CD8-positive, alpha-beta memory T cell (primary cell): ENCODE data around the gene KLHDC2. TPM values are rescaled to one million over a fixed set of nuclear protein-coding genes. Genes with fewer than 3 reads are reported as not detected.

Experiments
- CTCF ChIA-PET: fragments of 350-600 bp; sonication (Branson Sonifier 250); formaldehyde crosslinking; loops from one replicate; lab custom pipeline; 2021; ENCODE audit warnings: antibody characterized with exemption; lab: Charles Lee
- POLR2A ChIA-PET: fragments of 350-600 bp; sonication (Branson Sonifier 250); formaldehyde crosslinking; loops from one replicate; lab custom pipeline; 2021; ENCODE audit warnings: antibody characterized with exemption; lab: Charles Lee
- DNase-seq, 5 donors: peaks; one replicate each; pipeline versions ENCODE4 v3.0.0 to v3.0.0-alpha.2; 2020 to 2022; ENCODE audit warnings: mixed read lengths in 1 of 5
- H3K27ac ChIP-seq: one replicate; pipeline ENCODE4 v1.7.0; 2013; ENCODE audit warnings: low read depth, mild to moderate bottlenecking, low read length, moderate library complexity
- H3K27me3 ChIP-seq: 2 replicates; pipeline ENCODE4 v1.7.0; 2013; ENCODE audit warnings: low read length, mild to moderate bottlenecking; ENCODE audit not compliant: insufficient read depth, poor library complexity, severe bottlenecking
- H3K36me3 ChIP-seq: 2 replicates; pipeline ENCODE4 v1.7.0; 2013; ENCODE audit warnings: mild to moderate bottlenecking, low read length, moderate library complexity; ENCODE audit not compliant: insufficient read depth
- H3K4me1 ChIP-seq: 2 replicates; pipeline ENCODE4 v1.7.0; 2013; ENCODE audit warnings: mild to moderate bottlenecking, low read length, moderate library complexity; ENCODE audit not compliant: insufficient read depth
- H3K4me3 ChIP-seq: 2 replicates; pipeline ENCODE4 v1.7.0; 2013; ENCODE audit warnings: mild to moderate bottlenecking, low read length
- H3K9me3 ChIP-seq: 2 replicates; pipeline ENCODE4 v1.7.0; 2013; ENCODE audit warnings: mild to moderate bottlenecking, low read length
- H3K27ac Mint-ChIP-seq, 8 donors: one replicate each; pipeline ENCODE4 v1.8.0; 2020 to 2021; ENCODE audit warnings: mixed read lengths in 8 of 8, mild to moderate bottlenecking in 6 of 8, inconsistent platforms in 3 of 8, moderate library complexity in 3 of 8
- H3K27me3 Mint-ChIP-seq, 2 donors: one replicate each; pipeline ENCODE4 v1.8.0; 2020 to 2021; ENCODE audit warnings: mixed read lengths in 2 of 2, mild to moderate bottlenecking in 1 of 2, moderate library complexity in 1 of 2
- H3K36me3 Mint-ChIP-seq, 3 donors: one replicate each; pipeline ENCODE4 v1.8.0; 2020 to 2021; ENCODE audit warnings: mixed read lengths in 3 of 3, inconsistent platforms in 1 of 3, mild to moderate bottlenecking in 1 of 3
- H3K4me1 Mint-ChIP-seq, 3 donors: one replicate each; pipeline ENCODE4 v1.8.0; 2020 to 2021; ENCODE audit warnings: mixed read lengths in 3 of 3, inconsistent platforms in 1 of 3, mild to moderate bottlenecking in 1 of 3
- H3K4me3 Mint-ChIP-seq, 7 donors: one replicate each; pipeline ENCODE4 v1.8.0; 2020 to 2021; ENCODE audit warnings: mixed read lengths in 7 of 7, mild to moderate bottlenecking in 6 of 7, moderate library complexity in 4 of 7, inconsistent platforms in 2 of 7
- H3K9me3 Mint-ChIP-seq, 5 donors: one replicate each; pipeline ENCODE4 v1.8.0; 2020 to 2022; ENCODE audit warnings: mixed read lengths in 5 of 5, mild to moderate bottlenecking in 3 of 5, moderate library complexity in 2 of 5, inconsistent platforms in 1 of 5
- polyA plus RNA-seq: library from polyadenylated mRNA; unstranded; fragments of 300-500 nt; fragmentation: Illumina TruSeq; gene quantifications from one replicate; pipeline ENCODE4 v1.2.3, GENCODE V29; 2021
- total RNA-seq, 2 experiments: library from RNA; stranded (reverse); gene quantifications; one replicate each; pipeline ENCODE4 v1.2.3, GENCODE V29; 2021

The KLHDC2 gene
- total and polyA plus RNA-seq, 3 experiments from 2014 or later, result 28.9 to 78.7 (median 29.0) TPM

- Histone ChIP-seq H3K9me3 (no peaks in the 10 kb centered on the region), H3K27me3 (no peaks in the 10 kb centered on the region), H3K4me1 (no peaks in the 10 kb centered on the region), H3K4me3 (no peak overlapping the region), H3K27ac (no peak overlapping the region), H3K36me3 (peaks cover 38% of the 10 kb centered on the region)
- no peaks in the 10 kb centered on the region for H3K9me3 Mint-ChIP-seq
- peaks cover 5 to 76% (median 22%) of the 10 kb centered on the region in 3 donors for H3K36me3 Mint-ChIP-seq
- POLR2A ChIA-PET, result interaction anchor here (1.1 to 1.2 kb wide), 2 partner anchors 195 to 209 kb away, joined by 3 to 4 read pairs; partner anchors contain the start of gene RPL36AL
- peaks cover 6 to 8% (median 7%) of the 10 kb centered on the region in 3 donors for H3K4me1 Mint-ChIP-seq
- DNase-seq, result no peak
- no peak overlapping the region for H3K27ac Mint-ChIP-seq
- H3K4me3 Mint-ChIP-seq, result no peak overlapping the region
- H3K27me3 Mint-ChIP-seq, result no peaks in the 10 kb centered on the region
- CTCF ChIA-PET, result interaction anchor here (0.8 to 4.1 kb wide), 5 partner anchors 18 to 367 kb away, joined by 4 to 15 read pairs (median 7); partner anchors contain the start of gene NEMF
Observed at GRCh38 chr14:49828640-49829039, 60.7 kb downstream of the KLHDC2 start.

Other genes with a start within 250 kb of the KLHDC2 start
- gene RPS29, start 181.8 kb upstream of the KLHDC2 start, total RNA-seq, result 1,000 to 10,000 TPM; 1,908 to 2,102 TPM
- gene RPS29, start 181.8 kb upstream of the KLHDC2 start, polyA plus RNA-seq, result 8,830 TPM
- gene LRR1, start 169.2 kb upstream of the KLHDC2 start, total RNA-seq, result 10 to 100 TPM; 51.1 to 52.2 TPM
- gene LRR1, start 169.2 kb upstream of the KLHDC2 start, polyA plus RNA-seq, result 13.0 TPM
- 100 to 1,000 TPM; 236 to 273 TPM for gene RPL36AL, start 147.5 kb upstream of the KLHDC2 start, total RNA-seq
- gene RPL36AL, start 147.5 kb upstream of the KLHDC2 start, polyA plus RNA-seq, result 709 TPM
- gene MGAT2, start 147.4 kb upstream of the KLHDC2 start, total RNA-seq, result 10 to 100 TPM; 57.7 to 60.2 TPM
- gene MGAT2, start 147.4 kb upstream of the KLHDC2 start, polyA plus RNA-seq, result 49.1 TPM
- gene DNAAF2, start 132.9 kb upstream of the KLHDC2 start, total RNA-seq, result 10 to 100 TPM; 17.6 to 18.2 TPM
- gene DNAAF2, start 132.9 kb upstream of the KLHDC2 start, polyA plus RNA-seq, result 21.7 TPM
- 10 to 100 TPM; 36.3 to 37.2 TPM for gene POLE2, start 79.9 kb upstream of the KLHDC2 start, total RNA-seq
- gene POLE2, start 79.9 kb upstream of the KLHDC2 start, polyA plus RNA-seq, result 1.3 TPM
- 1 to 10 TPM; 2.0 to 2.7 TPM for gene KLHDC1, start 75.0 kb upstream of the KLHDC2 start, total RNA-seq
- gene KLHDC1, start 75.0 kb upstream of the KLHDC2 start, polyA plus RNA-seq, result 1.6 TPM
- gene NEMF, start 84.6 kb downstream of the KLHDC2 start, total RNA-seq, result 10 to 100 TPM; 69.2 to 71.9 TPM
- 48.9 TPM for gene NEMF, start 84.6 kb downstream of the KLHDC2 start, polyA plus RNA-seq
- gene ARF6, start 124.9 kb downstream of the KLHDC2 start, total RNA-seq, result 100 to 1,000 TPM; 168 TPM
- gene ARF6, start 124.9 kb downstream of the KLHDC2 start, polyA plus RNA-seq, result 174 TPM